ENCODE results near the gene PRPF6.

PRPF6 gene

GRCh38 chr20:64050261-64051032 is 69.5 kb downstream of the PRPF6 start:
- no peak for DNase-seq

GRCh38 chr20:64051033-64051452 is 70.1 kb downstream of the PRPF6 start:
- no peak for DNase-seq

GRCh38 chr20:64051561-64052325 is 70.8 kb downstream of the PRPF6 start:
- DNase-seq: no peak

GRCh38 chr20:64052326-64052722 is 71.4 kb downstream of the PRPF6 start:
- DNase-seq: no peak

GRCh38 chr20:64052987-64053840 is 72.3 kb downstream of the PRPF6 start:
- no peak for DNase-seq

GRCh38 chr20:64053841-64054661 is 73.1 kb downstream of the PRPF6 start:
- DNase-seq: no peak

- no peak for DNase-seq
Measured at GRCh38 chr20:64055396-64055892, 74.5 kb downstream of the PRPF6 start.

GRCh38 chr20:64055893-64056638 is 75.1 kb downstream of the PRPF6 start:
- peak in 1 of 2 experiments; percentile 23 for DNase-seq

GRCh38 chr20:64056639-64056888 is 75.6 kb downstream of the PRPF6 start:
- no peak for DNase-seq

GRCh38 chr20:64056889-64057627 is 76.1 kb downstream of the PRPF6 start:
- no peak for DNase-seq

- peak; percentile 60 to 78 for DNase-seq
Measured at GRCh38 chr20:64057628-64058498, 76.9 kb downstream of the PRPF6 start.

- DNase-seq: no peak
Measured at GRCh38 chr20:64058536-64058935, 77.6 kb downstream of the PRPF6 start.

GRCh38 chr20:64062276-64062595 is 81.3 kb downstream of the PRPF6 start:
- DNase-seq: no peak

- DNase-seq: peak; percentile 93 to 95
Measured at GRCh38 chr20:64062596-64063388, 81.9 kb downstream of the PRPF6 start, which contains the start of gene TCEA2. TSS of gene TCEA2 (plus strand) at chr20:64063198. CDS start at chr20:64063313, 115 bp downstream.

GRCh38 chr20:64063389-64064144 is 82.6 kb downstream of the PRPF6 start:
- no peak for DNase-seq

GRCh38 chr20:64064145-64064698 is 83.3 kb downstream of the PRPF6 start:
- no peak for DNase-seq

- DNase-seq: no peak
Measured at GRCh38 chr20:64065062-64065973, 84.4 kb downstream of the PRPF6 start.
